GM21447 (cell line): ENCODE measurements around the gene JAK2.
"Not testable (repeated sequence)": the region's sequence is repeated elsewhere in the genome, so short reads cannot be mapped to it uniquely, and the experiment has no call there.

Experiments
- ATAC-seq: cut with Tn5 transposase; IDR thresholded peaks from one replicate; pipeline ENCODE4 v1.9.1; 2021; ENCODE audit not compliant: unreplicated experiment

Gene JAK2

DNA sequence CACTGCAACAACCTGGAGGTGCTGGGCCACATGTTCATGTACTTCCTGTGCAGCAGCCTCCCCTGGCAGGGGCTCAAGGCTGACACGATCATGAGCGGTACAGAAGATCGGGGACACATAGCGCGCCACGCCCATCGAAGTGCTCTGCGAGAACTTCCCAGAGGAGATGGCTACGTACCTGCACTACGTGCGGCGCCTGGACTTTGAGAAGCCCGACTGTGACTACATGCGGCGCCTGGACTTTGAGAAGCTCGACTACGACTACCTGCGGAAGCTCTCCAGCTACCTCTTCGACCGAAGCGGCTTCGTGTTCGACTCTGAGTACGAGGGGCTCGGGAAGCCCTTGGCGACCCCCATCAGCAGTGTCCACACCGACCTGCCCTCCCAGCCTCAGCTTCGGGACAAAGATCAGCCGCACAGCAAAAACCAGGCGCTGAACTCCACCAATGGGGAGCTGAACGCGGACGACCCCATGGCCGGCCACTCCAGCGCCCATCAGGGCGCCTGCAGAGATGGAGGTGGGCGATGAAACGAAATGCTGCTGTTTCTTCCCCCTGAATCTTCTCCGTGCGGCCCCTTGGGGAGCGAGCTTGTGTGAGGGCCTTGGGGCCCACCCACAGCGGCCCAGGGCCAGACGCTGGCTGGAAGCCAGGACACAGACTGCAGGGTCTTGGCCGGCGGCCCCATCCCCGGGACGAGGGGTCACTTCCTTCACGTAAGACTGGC, 56.5 kb downstream of the JAK2 start:
- ATAC-seq: no peak

DNA sequence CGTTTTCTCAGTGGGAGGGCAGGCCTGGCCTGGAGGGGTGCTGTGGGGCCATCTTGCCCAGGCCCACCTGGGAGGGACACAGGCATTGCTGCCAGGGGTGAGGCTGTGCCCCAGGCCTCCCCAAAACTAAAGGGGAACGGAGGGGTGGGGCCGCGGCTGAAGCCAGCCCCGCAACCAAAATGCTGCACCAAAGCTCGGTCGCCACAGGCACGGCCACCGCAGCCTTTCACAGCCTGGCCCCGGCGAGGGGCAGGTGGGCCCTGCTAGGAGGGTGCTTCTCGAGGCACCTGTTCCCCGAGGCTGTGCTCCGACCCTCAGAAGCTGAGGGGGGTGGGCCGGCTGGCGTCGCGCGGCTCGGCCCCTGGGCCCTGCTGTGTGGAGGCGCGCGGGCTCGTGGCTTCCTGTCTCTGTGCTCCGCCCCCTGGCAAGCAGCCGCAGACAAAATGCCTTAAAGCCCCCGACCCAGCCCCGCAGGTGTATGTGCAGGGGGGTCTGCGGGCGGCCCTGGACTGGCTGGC, 57.6 kb downstream of the JAK2 start:
- no peak for ATAC-seq

DNA sequence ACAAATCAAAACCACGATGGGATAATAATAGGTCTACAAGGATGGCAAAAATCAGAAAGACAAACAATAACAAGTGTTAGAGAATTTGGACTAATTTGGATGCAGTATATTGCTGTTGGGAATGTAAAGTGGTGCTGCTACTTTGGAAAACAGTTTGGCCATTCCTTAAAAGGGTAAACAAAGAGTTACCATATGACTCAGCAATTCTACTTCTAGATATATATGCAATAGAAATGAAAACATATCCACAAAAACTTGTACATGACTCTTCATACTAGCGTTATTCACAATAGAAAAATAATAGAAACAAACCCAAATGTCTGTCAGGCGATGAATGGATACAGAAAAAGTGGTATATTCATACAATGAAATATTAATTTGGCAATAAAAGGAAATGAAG, 58.3 kb downstream of the JAK2 start:
- ATAC-seq: no peak

DNA sequence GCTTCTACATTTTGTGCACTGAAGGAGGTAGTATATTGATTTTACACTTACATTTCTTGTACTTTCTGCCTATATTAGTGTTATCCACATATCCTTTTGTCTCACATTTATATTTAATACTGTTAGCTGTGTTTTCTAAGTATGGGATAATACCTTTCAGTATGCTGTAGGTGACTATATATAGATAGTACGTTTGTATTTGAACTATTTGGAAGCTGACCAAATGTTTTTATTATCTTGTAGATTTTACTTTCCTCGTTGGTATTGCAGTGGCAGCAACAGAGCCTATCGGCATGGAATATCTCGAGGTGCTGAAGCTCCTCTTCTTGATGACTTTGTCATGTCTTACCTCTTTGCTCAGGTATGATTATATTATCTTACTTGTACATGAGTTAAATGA, 59.1 kb downstream of the JAK2 start:
- no peak for ATAC-seq

DNA sequence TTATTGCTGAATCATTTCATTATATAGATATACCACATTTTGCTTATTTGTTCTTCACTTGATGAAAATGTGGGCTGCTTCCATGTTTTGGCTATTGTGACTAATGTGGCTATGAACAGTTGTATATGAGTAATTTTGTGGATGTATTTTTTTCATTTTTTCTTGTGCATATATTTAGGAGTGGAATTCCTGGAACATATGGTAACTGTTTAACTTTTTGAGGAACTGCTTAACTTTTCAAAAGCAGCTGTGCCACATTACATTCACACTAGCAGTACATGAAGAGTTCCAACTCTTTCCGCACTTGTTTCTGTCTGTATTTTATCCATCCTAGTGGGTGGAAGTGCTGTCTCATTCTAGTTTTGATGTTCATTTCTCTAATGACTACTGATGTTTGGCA, 67.8 kb downstream of the JAK2 start:
- ATAC-seq: no peak

DNA sequence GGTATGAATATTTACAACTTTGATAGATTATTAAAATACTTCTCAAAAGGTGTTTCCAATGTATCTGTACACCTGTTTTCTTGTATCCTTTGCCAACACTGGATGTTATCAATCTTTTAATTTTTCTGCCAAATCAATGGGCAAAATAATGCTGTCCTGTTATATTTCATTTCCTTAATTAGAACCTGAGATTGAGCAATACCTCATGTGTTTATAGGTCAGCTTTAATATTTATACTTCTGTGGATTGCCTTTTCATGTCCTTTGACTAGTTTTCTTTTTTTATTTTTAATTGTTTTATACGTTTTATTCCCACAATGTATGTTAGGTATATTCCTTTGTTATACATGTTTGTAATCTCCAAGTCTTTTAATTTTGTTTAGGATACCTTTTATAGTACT, 77.6 kb downstream of the JAK2 start:
- ATAC-seq: no peak

DNA sequence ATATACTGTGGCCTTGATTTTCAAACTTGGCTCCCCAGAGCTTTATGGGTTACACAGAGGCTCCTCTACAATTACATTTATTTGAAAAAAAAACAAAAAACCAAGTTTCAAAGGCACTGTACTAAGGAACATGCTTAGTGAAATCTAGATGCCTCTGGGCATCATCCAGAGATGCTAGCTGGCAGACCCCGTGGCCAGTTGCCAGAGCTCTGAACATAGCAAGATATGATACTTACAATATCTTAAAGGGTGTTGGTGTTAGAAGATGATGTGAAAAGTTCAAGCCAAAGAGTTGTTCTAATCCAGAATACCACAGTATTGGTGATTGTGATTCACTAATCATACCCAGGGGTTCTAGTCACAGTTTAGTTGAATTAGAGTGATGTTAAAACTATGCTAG, 87.8 kb downstream of the JAK2 start:
- no peak for ATAC-seq

DNA sequence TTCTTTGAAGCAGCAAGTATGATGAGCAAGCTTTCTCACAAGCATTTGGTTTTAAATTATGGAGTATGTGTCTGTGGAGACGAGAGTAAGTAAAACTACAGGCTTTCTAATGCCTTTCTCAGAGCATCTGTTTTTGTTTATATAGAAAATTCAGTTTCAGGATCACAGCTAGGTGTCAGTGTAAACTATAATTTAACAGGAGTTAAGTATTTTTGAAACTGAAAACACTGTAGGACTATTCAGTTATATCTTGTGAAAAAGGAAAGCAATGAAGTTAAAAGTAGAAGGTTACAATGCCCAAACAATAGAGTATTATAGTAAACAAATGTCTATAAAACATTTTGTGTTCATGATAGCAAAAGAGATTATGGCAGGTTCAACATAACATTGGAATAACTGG, 88.6 kb downstream of the JAK2 start:
- ATAC-seq: peak; percentile 81

DNA sequence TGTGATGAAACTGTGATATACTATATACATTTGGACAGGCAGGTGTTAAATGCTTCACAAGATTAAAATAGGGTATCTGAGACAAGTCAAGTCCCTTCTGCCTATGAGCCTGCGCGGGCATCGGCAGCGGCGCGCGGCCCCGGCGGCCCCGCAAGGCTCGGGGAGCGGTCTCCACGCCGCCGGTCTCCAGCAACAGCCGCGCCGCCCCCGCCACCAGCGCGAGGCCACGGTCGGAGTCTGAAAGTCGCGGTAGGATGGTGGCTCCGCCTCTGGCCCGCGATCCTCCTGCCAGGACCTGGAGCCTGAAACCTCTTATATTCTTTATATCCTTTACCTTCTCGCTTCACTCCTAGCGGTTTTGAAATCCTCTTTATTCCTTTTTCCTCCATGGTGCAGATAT, 100.9 kb downstream of the JAK2 start:
- ATAC-seq: no peak

DNA sequence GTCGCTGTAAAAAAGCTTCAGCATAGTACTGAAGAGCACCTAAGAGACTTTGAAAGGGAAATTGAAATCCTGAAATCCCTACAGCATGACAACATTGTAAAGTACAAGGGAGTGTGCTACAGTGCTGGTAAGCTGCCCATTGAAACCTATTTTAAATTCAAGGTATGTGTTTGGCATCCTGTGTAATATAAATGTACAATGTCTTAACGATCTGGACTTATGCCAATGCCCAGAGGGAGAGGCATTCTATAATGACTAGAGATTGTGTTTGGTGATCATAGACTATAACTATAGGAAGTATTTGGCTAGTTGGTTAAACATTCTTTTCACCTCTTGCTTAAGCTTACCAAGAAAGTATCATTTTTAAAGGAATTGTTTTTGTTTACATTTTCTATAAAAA, 104.7 kb downstream of the JAK2 start:
- ATAC-seq: no peak

DNA sequence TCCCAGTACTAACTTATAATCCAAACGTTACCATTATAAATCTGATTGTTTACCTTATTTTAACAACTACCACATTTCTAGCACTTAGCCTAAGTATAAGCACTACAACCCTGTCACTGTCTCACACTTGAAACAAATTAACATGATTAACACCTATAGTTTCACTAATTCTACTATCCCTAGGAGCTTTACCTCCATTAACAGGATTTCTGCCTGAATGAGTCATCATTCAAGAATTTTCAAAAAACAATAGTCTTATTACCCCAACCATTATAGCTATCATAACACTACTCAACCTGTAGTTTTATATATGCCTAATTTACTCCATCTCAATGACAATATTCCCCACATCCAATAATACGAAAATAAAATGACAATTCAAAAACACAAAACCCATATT, 110.7 kb downstream of the JAK2 start:
- no peak for ATAC-seq

DNA sequence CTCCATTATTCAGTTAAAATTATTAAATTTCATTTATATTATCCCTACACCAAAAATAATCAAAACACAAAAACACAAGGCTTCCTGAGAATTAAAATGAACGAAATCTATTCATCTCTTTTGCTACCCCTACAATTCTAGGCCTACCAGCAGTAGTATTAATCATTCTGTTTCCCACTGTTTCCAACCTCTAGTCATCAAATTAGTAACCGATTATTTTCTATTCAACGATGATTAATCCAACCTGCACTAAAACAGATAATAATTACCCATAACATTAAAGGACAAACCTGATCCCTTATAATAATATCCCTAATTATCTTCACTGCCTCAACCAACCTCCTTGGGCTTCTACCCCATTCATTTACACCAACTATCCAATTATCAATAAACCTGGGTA, 114.4 kb downstream of the JAK2 start:
- no peak for ATAC-seq

DNA sequence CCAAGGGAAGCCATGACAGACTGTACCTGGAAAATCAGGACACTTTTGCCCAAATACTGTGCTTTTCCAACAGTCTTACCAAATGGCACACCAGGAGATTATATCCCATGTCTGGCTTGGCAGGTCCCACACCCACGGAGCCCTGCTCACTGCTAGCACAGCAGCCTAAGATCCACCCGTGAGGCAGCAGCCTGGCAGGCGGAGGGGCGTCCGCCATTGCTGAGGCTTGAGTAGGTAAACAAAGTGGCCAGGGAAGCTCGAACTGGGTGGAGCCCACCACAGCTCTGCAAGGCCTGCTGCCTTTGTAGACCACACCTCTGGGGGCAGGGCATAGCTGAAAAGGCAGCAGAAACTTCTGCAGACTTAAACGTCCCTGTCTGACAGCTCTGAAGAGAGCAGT, 116.1 kb downstream of the JAK2 start:
- not testable (repeated sequence) for ATAC-seq

DNA sequence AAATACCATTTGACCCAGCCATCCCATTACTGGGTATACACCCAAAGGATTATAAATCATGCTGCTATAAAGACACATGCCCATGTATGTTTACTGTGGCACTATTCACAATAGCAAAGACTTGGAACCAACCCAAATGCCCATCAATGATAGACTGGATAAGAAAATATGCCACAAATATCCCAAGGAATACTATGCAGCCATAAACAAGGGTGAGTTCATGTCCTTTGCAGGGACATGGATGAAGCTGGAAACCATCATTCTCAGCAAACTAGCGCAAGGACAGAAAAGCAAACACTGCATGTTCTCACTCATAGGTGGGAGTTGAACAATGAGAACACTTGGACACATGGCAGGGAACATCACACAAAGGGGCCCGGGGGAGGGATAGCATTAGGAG, 121.4 kb downstream of the JAK2 start:
- ATAC-seq: not testable (repeated sequence)

DNA sequence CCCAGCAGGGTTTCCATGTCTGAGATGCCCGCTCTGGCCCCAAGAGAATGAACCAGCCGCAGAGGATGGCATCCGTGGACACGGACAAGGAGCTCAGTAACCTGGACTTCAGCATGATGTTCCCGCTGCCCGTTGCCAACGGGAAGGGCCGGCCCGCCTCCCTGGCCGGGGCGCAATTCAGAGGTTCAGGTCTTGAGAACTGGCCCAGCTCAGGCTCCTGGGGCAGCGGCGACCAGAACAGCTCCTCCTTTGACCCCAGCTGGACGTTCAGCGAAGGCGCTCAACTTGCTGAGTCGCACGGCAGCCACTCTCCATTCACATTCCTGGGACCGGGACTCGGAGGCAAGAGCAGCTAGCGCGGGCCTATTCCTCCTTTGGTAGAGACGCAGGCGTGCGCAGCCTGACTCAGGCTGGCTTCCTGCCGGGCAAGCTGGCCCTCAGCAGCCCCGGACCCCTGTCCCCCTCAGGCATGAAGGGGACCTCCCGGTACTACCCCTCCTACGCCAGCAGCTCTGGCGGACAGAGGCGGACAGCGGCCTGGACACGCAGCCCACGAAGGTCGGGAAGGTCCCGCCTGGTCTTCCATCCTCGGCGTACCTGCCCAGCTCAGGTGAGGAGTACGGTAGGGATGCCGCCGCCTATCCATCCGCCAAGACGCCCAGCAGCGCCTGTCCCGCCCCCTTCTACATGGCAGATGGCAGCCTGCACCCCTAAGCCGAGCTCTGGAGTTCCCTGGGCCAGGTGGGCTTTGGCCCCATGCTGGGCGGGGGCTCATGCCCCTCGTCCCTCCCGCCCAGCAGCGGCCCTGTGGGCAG, 126.0 kb downstream of the JAK2 start:
- no peak for ATAC-seq

DNA sequence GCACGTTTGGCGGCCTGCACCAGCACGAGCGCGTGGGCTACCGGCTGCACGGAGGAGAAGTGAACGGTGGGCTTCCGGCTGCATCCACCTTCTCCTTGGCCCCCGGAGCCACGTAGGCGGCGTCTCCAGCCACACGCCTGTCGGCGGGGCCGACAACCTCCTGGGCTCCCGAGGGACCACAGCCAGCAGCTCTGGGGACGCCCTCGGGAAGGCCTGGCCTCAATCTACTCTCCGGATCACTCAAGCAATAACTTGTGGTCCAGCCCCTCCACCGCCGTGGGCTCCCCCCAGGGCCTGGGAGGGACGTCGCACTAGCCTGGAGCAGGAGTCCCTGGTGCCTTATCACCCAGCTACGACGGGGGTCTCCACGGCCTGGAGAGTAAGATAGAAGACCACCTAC, 126.6 kb downstream of the JAK2 start:
- ATAC-seq: no peak

DNA sequence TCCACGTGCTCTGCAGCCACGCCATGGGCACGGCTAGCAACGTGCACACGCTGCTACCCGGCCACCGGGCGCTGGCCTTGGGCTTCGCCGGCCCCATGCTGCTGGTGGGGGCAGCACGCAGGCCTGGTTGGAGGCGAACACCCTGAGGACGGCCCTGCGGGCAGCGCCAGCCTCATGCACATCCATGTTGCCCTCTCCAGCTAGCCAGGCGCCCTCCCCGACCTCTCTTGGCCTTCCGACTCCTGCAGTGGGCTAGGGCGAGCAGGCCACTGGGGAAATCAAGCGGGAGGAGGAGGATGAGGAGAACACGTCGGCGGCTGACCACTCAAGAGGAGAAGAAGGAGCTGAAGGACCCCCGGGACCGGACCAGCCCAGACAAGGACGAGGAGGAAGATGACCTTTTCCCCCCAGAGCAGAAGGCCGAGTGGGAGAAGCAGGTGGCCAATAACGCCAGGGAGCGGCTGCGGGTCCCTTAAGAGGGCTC, 127.1 kb downstream of the JAK2 start:
- ATAC-seq: no peak

DNA sequence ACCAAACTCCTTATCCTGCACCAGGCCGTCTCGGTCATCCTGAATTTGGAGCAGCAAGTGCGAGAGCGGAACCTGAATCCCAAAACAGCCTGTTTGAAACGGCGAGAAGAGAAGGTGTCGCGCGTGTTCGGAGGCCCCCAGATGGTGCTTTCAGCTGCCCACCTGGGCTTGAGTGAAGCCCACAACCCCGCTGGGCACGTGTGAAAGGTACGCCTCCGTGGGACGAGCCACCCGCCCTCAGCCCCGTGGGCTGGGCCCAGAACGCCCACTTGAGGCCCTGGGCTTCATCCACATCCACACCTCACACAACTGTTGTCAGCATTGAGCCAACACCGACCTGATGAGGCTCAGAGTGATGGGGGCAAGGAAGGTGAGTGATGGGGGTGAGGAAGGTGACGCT, 127.6 kb downstream of the JAK2 start:
- ATAC-seq: no peak

DNA sequence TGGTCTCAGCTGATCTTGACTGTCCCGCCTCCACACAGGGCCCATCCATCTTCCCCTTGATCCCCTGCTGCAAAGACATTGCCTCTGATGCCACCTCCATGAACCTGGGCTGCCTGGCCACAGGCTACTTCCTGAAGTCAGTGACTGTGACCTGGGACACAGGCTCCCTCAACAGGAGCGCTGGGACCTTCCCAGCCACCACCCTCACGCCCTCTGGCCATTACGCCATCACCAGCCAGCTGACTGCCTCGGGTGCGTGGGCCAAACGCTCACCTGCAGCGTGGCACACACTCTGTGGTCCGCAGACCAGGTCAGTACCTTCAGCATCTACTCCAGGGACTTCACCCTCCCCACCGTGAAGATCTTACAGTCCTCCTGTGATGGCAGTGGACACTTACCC, 128.5 kb downstream of the JAK2 start:
- no peak for ATAC-seq

DNA sequence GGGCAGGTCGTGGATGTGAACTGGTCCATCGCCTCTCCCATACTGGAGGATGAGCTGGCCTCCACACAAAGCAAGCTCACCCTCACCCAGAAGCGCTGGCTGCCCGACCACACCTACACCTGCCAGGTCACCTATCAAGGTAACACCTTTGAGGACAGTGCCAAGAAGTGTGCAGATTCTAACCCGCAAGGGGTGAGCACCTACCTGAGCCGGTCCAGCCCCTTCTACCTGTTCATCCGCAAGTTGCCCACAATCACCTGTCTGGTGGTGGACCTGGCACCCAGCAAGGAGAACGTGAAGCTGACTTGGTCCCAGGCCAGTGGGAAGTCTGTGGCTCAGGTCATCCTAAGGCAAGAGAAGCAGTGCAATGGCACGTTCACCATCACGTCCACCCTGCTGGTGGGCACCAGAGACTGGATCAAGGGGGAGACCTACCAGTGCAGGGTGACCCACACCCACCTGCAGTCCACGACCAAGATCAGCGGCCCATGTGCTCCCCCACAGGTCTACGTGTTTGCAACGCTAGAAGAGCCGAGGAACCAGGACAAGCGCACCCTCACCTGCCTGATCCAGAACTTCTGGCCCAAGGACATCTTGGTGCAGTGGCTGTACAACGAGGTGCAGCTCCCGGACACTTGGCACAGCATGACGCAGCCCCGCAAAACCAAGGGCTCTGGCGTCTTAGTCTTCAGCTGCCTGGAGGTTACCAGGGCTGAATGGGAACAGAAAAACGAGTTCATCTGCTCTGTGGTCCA, 129.1 kb downstream of the JAK2 start:
- ATAC-seq: no peak

DNA sequence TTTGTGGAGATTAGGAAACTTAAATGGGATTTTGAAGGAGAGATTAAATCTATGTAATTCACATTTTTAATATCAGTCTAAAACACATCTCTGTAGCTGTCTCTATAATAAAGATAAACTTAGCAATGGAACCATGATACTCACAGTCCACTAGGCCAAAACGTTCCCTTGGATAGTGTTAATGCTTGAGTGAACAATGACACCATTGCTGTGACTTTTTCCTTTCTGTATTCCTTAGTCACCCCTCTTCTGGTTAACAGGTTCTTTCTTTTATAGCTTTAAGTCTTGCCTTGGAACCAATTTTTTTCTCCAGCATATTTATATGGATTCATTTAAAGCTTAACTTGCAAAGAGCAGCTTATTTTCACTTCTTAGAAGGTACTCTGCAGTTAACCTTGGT, 137.0 kb downstream of the JAK2 start:
- ATAC-seq: no peak

DNA sequence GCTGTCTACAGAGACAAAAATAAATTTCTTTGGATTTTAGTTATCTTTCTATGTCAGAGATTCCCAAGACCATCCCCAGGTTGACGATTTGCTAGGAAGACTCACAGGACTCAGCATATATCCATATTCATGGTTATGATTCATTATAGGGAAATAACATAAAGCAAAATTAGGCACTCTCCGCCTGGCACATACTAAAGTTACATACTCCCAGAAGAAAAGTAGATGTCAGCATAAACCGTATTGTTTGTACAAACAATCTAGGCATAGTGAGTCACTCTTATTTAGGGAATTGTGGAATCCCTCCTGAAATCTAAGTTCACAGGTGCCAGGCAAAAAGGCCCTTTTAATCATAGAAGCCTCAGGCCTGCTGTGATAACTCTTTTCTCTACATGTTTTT, 137.4 kb downstream of the JAK2 start:
- ATAC-seq: no peak
